Breast epithelium (tissue), 4 donors: Measurements from ENCODE around the gene HPS1. TPM values are rescaled to one million over a fixed set of nuclear protein-coding genes. Genes with fewer than 3 reads are reported as not detected.

Experiments used
- DNase-seq, 2 donors: peaks; one replicate each; pipeline ENCODE4 v3.0.0-alpha.2; 2019; ENCODE audit warnings: low spot score in 2 of 2
- H3K27ac ChIP-seq, 2 donors: fragments of 200-600 bp; sonication (generic) in 1 of 2; one replicate each; pipeline ENCODE4 v1.5.1; 2016 to 2019; ENCODE audit warnings: mild to moderate bottlenecking in 1 of 2
- H3K27me3 ChIP-seq, 2 donors: fragments of 200-600 bp; sonication (generic) in 1 of 2; one replicate each; pipeline versions ENCODE4 v1.5.1 to v1.6.0; 2017 to 2019; ENCODE audit warnings: control low read depth in 1 of 2, mild to moderate bottlenecking in 1 of 2
- H3K36me3 ChIP-seq: fragments of 200-600 bp; one replicate; pipeline ENCODE4 v1.5.1; 2019
- H3K4me1 ChIP-seq, 2 donors: fragments of 200-600 bp; sonication (generic); one replicate each; pipeline ENCODE4 v1.5.1; 2016 to 2019; ENCODE audit warnings: control low read depth in 1 of 2
- H3K4me3 ChIP-seq, 3 donors: fragments of 200-600 bp; sonication (generic); 1 replicate in 2 of 3; 2 replicates in 1 of 3; pipeline ENCODE4 v1.5.1; 2016 to 2019; ENCODE audit warnings: mild to moderate bottlenecking in 3 of 3, moderate library complexity in 2 of 3
- H3K9me3 ChIP-seq, 2 donors: fragments of 200-600 bp; sonication (generic) in 1 of 2; one replicate each; pipeline ENCODE4 v1.5.1; 2016 to 2019; ENCODE audit warnings: control low read depth in 1 of 2
- CTCF ChIP-seq, 3 donors: fragments of 450-650 bp; IDR thresholded peaks; one replicate each; pipeline ENCODE4 v1.5.1; 2016 to 2017; ENCODE audit warnings: antibody characterized with exemption in 3 of 3, mild to moderate bottlenecking in 3 of 3, moderate library complexity in 3 of 3
- POLR2A ChIP-seq: fragments of 450-650 bp; IDR thresholded peaks from one replicate; pipeline ENCODE4 v1.6.1; 2016; ENCODE audit warnings: antibody characterized with exemption, mild to moderate bottlenecking, moderate library complexity
- POLR2AphosphoS5 ChIP-seq, 3 donors: sonication (generic); formaldehyde crosslinking; IDR thresholded peaks; one replicate each; pipeline ENCODE4 v1.6.1; 2017; ENCODE audit warnings: antibody characterized with exemption in 3 of 3
- intact Hi-C: fragments of 100-400 bp; cut with DNase I; formaldehyde crosslinking; loops from one replicate; pipeline ENCODE4 v1.15.1; 2023; ENCODE audit warnings: low total_unique reads
- total RNA-seq, 3 donors: library from RNA; depleted of rRNA; stranded (reverse); fragments of >200 nt; gene quantifications; one replicate each; pipeline ENCODE4 v1.1.0, GENCODE V29; 2016

Gene HPS1
- total RNA-seq, 3 donors from 2014 or later, result 48.2 to 62.3 (median 61.8) TPM

GRCh38 chr10:98431016-98431415 lies 15.7 kb downstream of the HPS1 start:
- TF ChIP-seq POLR2AphosphoS5 (IDR thresholded peaks at IDR 0.05) (no peak), CTCF (IDR thresholded peaks at IDR 0.05) (no peak), POLR2A (no peak)
- H3K9me3 ChIP-seq, result peaks cover 0 to 9% of the 10 kb centered on the region in 2 donors
- no peaks in the 10 kb centered on the region for H3K4me1 ChIP-seq
- no peaks in the 10 kb centered on the region for H3K36me3 ChIP-seq
- no peaks in the 10 kb centered on the region for H3K27me3 ChIP-seq
- intact Hi-C loops, result no loop called here
- H3K4me3 ChIP-seq, result no peak overlapping the region
- H3K27ac ChIP-seq, result no peak overlapping the region
- peak in 1 of 2 donors; percentile 6 for DNase-seq

GRCh38 chr10:98430427-98430826 lies 16.3 kb downstream of the HPS1 start:
- H3K4me3 ChIP-seq, result no peak overlapping the region
- H3K36me3 ChIP-seq, result no peaks in the 10 kb centered on the region
- H3K27me3 ChIP-seq, result no peaks in the 10 kb centered on the region
- no peak for DNase-seq
- intact Hi-C loops, result no loop called here
- H3K9me3 ChIP-seq, result peaks cover 0 to 9% of the 10 kb centered on the region in 2 donors
- TF ChIP-seq POLR2AphosphoS5 (IDR thresholded peaks at IDR 0.05) (no peak), CTCF (IDR thresholded peaks at IDR 0.05) (no peak)
- H3K4me1 ChIP-seq, result no peaks in the 10 kb centered on the region
- H3K27ac ChIP-seq, result no peak overlapping the region

GRCh38 chr10:98429320-98430072 lies 17.2 kb downstream of the HPS1 start:
- Histone ChIP-seq H3K27me3 (no peaks in the 10 kb centered on the region), H3K4me3 (no peak overlapping the region), H3K27ac (no peak overlapping the region), H3K36me3 (no peaks in the 10 kb centered on the region), H3K4me1 (no peaks in the 10 kb centered on the region), H3K9me3 (peaks cover 0 to 9% of the 10 kb centered on the region in 2 donors)
- no peak for TF ChIP-seq CTCF (IDR thresholded peaks at IDR 0.05)
- no peak for TF ChIP-seq POLR2A
- TF ChIP-seq POLR2AphosphoS5 (IDR thresholded peaks at IDR 0.05), result no peak
- intact Hi-C loops, result no loop called here
- no peak for DNase-seq

- no peaks in the 10 kb centered on the region for H3K4me1 ChIP-seq
- TF ChIP-seq POLR2AphosphoS5 (IDR thresholded peaks at IDR 0.05) (no peak), POLR2A (no peak), CTCF (IDR thresholded peaks at IDR 0.05) (no peak)
- H3K27ac ChIP-seq, result no peak overlapping the region
- no peak overlapping the region for H3K4me3 ChIP-seq
- H3K27me3 ChIP-seq, result no peaks in the 10 kb centered on the region
- no peak for DNase-seq
- no peaks in the 10 kb centered on the region for H3K36me3 ChIP-seq
- H3K9me3 ChIP-seq, result peaks cover 0 to under 1% of the 10 kb centered on the region in 2 donors
- intact Hi-C loops, result no loop called here
These were observed 19.7 kb downstream of the HPS1 start for GRCh38 chr10:98427011-98427515.

GRCh38 chr10:98425511-98426352 lies 21.0 kb downstream of the HPS1 start:
- no peak overlapping the region for H3K27ac ChIP-seq
- TF ChIP-seq POLR2A, result no peak
- TF ChIP-seq CTCF (IDR thresholded peaks at IDR 0.05), result peak in 2 of 3 donors; percentile 25 to 39
- no peak for DNase-seq
- no peak overlapping the region for H3K4me3 ChIP-seq
- H3K27me3 ChIP-seq, result no peaks in the 10 kb centered on the region
- no peaks in the 10 kb centered on the region for H3K4me1 ChIP-seq
- intact Hi-C loops, result no loop called here
- no peaks in the 10 kb centered on the region for H3K36me3 ChIP-seq
- no peaks in the 10 kb centered on the region for H3K9me3 ChIP-seq
